GM12875 (cell line): ENCODE data around the gene MYO16.

ENCODE experiments used
- H3K4me3 ChIP-seq: one replicate; pipeline ENCODE4 v1.5.1; 2011; ENCODE audit warnings: low read depth, low read length, control low read depth
- CTCF ChIP-seq: IDR thresholded peaks from 2 replicates; pipeline ENCODE4 v1.5.1; 2011; ENCODE audit warnings: low read depth, mild to moderate bottlenecking, control low read depth, inconsistent platforms, low read length, moderate library complexity, borderline replicate concordance; ENCODE audit not compliant: insufficient read depth

MYO16 gene

GRCh38 chr13:109160357-109160756, 530.9 kb downstream of the MYO16 start:
- no peak for TF ChIP-seq CTCF
- H3K4me3 ChIP-seq = no peak overlapping the region

GRCh38 chr13:109160887-109161669, 531.7 kb downstream of the MYO16 start:
- H3K4me3 ChIP-seq = no peak overlapping the region
- TF ChIP-seq CTCF = no peak

- no peak overlapping the region for H3K4me3 ChIP-seq
- no peak for TF ChIP-seq CTCF
These were observed 533.0 kb downstream of the MYO16 start for GRCh38 chr13:109162248-109163036.

- H3K4me3 ChIP-seq = no peak overlapping the region
These were observed 533.6 kb downstream of the MYO16 start for GRCh38 chr13:109163037-109163379.

GRCh38 chr13:109165417-109165904, 536.0 kb downstream of the MYO16 start:
- no peak for TF ChIP-seq CTCF
- H3K4me3 ChIP-seq = no peak overlapping the region

More at GRCh38 chr13:109163037-109163379, 533.6 kb downstream of the MYO16 start:
- TF ChIP-seq CTCF = no peak

- TF ChIP-seq CTCF = no peak
- no peak overlapping the region for H3K4me3 ChIP-seq
These were observed 537.4 kb downstream of the MYO16 start for GRCh38 chr13:109166804-109167203.

GRCh38 chr13:109172136-109172535, 542.7 kb downstream of the MYO16 start:
- TF ChIP-seq CTCF = no peak
- no peak overlapping the region for H3K4me3 ChIP-seq
